Right ventricle myocardium inferior (tissue), 1 donor: ENCODE results near the gene RPTOR. TPM values are rescaled to one million over a fixed set of nuclear protein-coding genes. Genes with fewer than 3 reads are reported as not detected.

ENCODE experiments used
- ATAC-seq: fragments of 200-7000 bp; cut with Tn5 transposase; one replicate; pipeline ENCODE4 v1.9.1; 2020; ENCODE audit warnings: mild to moderate bottlenecking, moderate library complexity
- DNase-seq: peaks from one replicate; pipeline ENCODE4 v3.0.0; 2021; ENCODE audit errors: missing footprints
- intact Hi-C: fragments of 100-400 bp; cut with DNase I; formaldehyde crosslinking; loops from one replicate; pipeline ENCODE4 v1.11.0; 2022
- total RNA-seq: library from RNA; stranded (reverse); fragmentation: NEBNext Ultra II Directional; extraction: Animal tissue kit (Norgen Biotek cat#: 25700); gene quantifications from one replicate; pipeline ENCODE4 v1.2.1, GENCODE V29; 2021
- donor health status: DM: no; HTN: yes; CAD: no; lungs with severe emphysema.

The RPTOR gene
- total RNA-seq, 1 donor from 2014 or later, result 18.8 TPM

DNA sequence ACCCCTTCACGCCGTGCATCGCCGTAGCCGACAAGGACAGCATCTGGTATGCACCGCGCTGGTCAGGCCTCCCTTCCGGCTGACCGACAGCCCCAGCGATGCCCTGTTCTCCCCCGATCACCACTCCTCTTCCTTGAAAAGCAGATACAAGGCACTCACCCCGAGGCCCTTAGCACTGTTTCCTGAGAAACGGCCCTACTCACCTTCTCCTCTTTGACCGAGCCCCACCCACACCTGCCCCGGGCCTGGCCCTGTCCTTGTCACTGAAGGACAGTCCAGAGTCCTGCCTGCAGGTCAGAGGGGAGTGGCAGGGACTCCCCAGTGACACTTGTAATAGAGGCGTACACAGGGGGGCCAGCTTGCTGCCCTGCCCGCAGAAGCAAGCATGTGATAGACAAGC, 401.1 kb downstream of the RPTOR start:
- intact Hi-C loops, result no loop called here
- DNase-seq (peak; percentile 33), ATAC-seq (no peak)

- intact Hi-C loops, result no loop called here
- DNase-seq, result peak; percentile 40
- ATAC-seq, result no peak
Observed at GRCh38 chr17:80946449-80946848, 401.8 kb downstream of the RPTOR start.

DNA sequence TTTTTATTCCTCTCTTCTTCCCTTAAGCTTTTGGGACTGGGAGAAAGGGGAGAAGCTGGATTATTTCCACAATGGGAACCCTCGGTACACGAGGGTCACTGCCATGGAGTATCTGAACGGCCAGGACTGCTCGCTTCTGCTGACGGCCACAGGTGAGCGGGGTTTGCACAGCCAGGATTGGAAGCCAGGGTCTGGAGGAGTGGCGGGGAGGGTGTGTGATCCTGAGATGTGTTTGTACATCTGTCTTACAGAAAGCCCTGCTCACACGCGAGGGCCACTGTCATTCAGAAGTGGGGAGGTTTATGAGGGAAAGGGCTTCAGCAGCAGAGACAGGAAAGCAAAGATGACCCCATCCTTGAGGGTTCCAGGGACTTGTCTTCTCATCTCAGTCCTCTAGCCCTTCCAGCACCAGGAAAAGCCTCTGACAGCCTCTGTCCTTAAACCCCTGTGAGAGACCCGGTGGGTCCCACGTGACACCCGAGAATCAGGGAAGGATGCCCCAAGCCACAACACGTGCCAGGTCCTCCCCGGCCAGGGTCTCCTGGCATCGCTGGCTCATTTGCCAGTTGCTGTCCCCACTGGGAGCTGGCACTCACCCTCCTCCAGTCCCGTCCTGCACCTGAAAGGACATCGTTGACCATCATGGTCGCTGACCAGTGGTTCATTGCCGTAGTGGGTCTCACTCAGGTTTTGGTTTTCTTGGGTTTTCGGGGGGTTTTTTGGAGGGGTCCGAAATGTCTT, 402.7 kb downstream of the RPTOR start:
- DNase-seq, result peak; percentile 44
- intact Hi-C loops, result no loop called here
- ATAC-seq, result no peak

DNA sequence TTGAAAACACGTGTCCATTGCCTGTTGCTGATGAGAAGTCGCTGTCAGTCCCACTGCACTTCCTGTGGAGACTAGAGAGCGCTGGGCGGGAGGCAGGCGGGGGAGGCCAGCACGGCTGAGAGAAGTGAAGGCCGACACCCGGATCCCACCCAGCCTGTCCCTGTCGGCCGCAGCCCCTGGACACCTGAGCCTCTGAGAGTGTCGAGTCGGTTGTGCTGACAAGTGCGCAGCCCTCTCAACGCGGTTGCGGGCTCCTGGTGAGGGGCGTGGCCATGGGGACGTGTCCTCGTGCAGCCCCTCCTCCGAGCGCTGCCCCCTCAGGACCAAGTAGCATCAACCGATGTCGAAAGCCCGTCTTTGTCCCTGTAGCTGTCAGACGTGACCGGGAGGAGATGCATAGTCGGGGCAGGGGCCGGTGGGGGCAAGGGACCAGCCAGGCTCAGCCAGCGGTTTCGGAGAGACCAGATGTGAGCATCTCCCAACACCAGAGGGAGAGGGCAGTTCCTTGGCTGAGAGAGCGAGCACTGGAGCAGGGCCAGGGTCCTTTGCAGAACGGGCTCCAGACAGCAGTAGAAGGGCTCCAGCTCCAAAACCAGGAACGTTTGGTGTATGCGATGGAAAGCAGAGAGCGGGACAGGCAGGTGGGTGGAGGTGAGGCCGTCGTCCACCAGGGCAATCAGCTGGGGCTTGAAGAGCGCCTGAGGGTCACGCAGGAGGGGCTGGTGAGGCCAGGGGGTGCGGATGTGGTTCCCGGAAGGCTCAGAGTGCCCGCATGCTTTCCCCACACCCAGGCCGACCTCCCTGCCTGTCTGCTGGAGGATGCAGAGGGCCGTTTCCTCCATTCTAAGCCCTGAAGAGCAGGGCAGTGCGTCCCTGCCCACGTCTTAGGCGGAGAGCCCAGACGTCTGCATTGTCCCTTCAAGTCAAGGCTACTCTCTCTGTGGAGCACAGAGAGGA, 403.7 kb downstream of the RPTOR start:
- intact Hi-C loops, result no loop called here
- peak; percentile 59 for DNase-seq
- ATAC-seq, result no peak

DNA sequence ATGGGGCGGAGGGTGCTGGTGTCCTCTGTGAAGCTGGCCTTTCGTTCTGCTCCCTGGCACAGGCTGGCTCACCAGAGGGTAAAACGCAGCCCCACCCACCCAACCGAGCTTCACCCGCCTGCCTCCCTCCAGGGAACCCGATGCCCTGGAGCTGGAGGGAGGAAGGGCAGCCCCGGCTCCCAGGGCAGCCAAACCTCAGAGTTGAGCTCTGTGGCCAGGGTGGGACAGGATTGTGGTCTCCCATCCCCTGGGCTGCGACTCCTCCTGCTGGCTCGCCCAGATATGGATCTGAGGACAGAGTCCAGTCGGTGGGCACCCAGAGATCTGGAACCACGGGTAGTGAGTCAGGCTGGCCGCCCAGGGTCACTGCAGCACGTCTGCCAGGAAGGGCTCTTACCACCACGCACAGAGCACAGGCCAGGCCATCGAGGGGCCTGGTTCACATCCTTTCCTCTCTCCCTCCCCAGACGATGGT, 404.4 kb downstream of the RPTOR start:
- DNase-seq (peak; percentile 37), ATAC-seq (no peak)
- intact Hi-C loops, result no loop called here

GRCh38 chr17:80949451-80950421, 405.1 kb downstream of the RPTOR start:
- no peak for ATAC-seq
- peak; percentile 50 for DNase-seq
- intact Hi-C loops, result no loop called here

DNA sequence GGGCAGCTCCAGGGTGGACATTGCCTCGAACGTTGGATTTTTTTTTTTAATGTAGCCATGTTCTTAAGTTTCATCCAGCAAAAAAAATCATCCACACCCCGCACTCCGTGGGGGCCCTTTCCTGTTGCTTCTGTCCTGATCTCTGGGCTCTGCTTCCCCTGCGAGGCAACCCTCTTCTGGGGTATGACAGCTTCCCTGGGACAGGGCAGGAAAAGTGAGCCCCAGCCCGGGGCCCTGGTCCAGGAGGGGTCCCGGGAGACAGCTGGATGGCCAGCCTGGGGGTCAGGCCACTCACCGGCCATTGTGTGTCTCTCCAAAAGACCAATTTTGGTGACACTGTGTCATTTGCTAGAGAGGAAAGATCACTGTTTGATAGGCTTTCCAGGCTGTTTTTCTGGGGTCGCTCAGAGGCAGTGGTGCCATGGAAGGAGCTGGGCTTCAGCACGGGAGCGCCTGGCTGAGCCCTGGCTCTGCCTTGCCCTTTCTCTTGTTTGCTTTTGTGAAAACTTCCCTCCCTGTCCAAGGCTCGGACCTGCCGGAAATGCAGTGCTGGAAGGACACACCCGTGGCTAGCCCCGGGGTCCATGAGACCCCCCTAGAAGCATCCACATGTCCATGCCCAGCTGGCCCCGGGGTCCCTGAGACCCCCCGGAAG, 406.0 kb downstream of the RPTOR start:
- DNase-seq, result peak; percentile 37

GRCh38 chr17:80951121-80952090, 406.8 kb downstream of the RPTOR start:
- intact Hi-C loops, result no loop called here
- ATAC-seq (no peak), DNase-seq (peak; percentile 63)

More for the DNA sequence above, 406.0 kb downstream of the RPTOR start:
- ATAC-seq, result no peak
- intact Hi-C loops, result no loop called here

- DNase-seq, result peak; percentile 21
- intact Hi-C loops, result no loop called here
- no peak for ATAC-seq
Observed at GRCh38 chr17:80952291-80952690, 407.7 kb downstream of the RPTOR start.

DNA sequence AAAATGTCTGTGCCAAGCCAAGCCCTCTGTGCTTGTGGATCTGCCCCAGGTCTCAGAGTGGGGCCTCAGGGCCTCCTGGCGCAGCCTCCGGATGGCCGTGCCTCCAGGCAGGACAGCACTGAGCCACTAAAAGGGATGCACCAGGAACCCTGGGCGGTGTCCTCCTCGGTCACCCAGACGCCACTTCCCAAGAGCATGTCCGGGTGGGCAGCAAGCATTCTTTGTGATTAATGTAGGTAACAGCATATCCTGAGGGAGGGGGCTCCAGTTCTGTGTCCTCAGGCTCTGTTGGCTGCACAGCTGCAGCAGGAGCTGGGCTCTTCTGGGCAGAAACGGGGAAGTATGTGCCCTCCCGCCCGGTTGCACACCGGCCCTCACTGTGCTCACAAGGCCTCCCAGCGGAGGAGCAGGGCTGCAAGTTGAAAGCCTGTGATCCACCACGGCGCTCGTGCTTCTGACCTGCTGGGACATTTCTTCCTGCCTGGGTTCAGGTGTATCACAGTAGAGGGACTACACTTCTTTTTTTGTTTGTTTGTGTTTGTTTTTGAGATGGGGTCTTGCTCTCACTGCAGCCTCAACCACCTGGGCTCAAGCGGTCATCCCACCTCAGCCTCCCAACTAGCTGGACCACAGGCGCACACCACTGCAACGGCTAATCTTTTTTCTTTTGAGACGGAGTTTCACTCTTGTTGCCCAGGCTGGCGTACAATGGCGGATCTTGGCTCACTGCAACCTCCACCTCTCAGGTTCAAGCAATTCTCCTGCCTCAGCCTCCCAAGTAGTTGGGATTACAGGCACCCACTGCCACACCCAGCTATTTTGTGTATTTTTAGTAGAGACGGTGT, 409.1 kb downstream of the RPTOR start:
- DNase-seq, result peak; percentile 26
- intact Hi-C loops, result no loop called here
- ATAC-seq, result no peak

DNA sequence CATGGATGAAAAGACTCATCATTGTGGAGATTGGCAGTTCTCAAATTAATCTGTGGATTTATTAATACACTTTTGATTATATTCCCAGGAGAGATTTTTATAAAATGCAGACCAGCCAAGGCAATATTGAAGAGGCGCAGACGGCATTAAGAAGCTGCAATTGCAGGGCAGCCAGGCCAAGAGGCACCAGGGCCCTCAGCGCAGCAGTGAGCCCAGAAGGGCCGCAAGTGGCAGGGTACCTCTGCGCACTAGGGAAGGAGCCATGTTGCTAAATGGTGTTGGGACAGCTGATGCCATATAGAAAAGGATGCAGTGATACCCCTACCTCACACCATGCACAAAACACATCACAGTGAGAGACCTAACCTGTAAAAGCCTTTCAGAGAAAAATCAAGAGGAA, 410.4 kb downstream of the RPTOR start:
- ATAC-seq, result no peak
- DNase-seq, result peak; percentile 6
- intact Hi-C loops, result no loop called here

- DNase-seq, result peak; percentile 5
- no peak for ATAC-seq
- intact Hi-C loops, result no loop called here
Observed at GRCh38 chr17:80955671-80956280, 411.1 kb downstream of the RPTOR start.

DNA sequence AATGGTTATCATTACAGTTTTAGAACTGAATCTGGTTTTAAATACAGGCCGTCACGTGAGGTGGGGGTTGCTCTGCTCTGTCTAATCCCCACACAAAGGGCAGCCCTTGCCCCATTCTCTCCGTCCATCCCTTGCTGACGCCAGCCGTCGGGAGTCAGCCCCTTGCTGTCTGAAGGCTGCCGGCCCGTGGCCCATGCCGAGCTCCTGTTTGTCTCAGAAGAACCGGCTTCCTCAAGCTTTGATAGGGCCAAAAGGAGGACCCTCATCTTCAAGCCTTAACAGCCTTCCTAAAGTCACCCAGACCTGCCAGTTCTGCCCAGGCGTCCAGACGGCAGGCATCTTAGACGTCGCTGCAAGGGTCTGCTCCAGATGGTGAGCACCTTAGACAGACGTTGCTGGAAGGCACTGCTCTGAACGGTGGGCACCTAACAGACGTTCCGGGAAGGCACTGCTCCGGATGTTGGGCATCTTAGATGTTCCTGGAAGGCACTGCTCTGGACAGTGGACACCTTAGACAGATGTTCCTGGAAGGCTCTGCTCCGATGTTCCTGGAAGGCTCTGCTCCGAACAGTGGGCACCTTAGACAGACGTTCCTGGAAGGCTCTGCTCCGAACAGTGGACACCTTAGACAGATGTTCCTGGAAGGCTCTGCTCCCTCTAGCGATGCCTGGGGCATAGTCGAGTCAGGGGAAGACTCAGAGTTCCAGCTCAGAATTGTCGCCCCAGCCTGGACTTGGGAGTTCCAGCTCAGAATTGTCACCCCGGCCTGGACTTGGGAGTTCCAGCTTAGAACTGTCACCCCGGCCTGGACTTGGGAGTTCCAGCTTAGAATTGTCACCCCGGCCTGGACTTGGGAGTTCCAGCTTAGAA, 411.9 kb downstream of the RPTOR start:
- intact Hi-C loops, result no loop called here
- no peak for ATAC-seq

GRCh38 chr17:80957461-80957941, 412.9 kb downstream of the RPTOR start:
- intact Hi-C loops, result no loop called here
- no peak for ATAC-seq
- DNase-seq, result peak; percentile 55

More for the DNA sequence above, 411.9 kb downstream of the RPTOR start:
- DNase-seq, result peak; percentile 59
